ENCODE results near the gene CHMP1A. TPM values are rescaled to one million over a fixed set of nuclear protein-coding genes. Genes with fewer than 3 reads are reported as not detected.

Gene CHMP1A
- total RNA-seq, 2 donors from 2014 or later: 75.8 to 128 TPM

GRCh38 chr16:89645122-89645521 lies 12.4 kb downstream of the CHMP1A start:
- no peak for TF ChIP-seq POLR2AphosphoS5 (IDR thresholded peaks at IDR 0.05)
- no peak for TF ChIP-seq POLR2A (IDR thresholded peaks at IDR 0.05)
- no peak for TF ChIP-seq CTCF (IDR thresholded peaks at IDR 0.05)
- no peaks in the 10 kb centered on the region for H3K27me3 ChIP-seq (replicated peaks; ENCODE audit: insufficient read depth)
- H3K4me3 ChIP-seq: no peak overlapping the region
- 77% methylated on average over 11 of the region's 11 CpGs for WGBS
- DNase-seq (ENCODE audit: low spot score): no peak
- no peak overlapping the region for H3K27ac ChIP-seq
- intact Hi-C loops (cut with DNase I): no loop called here
- peaks cover 20 to 23% of the 10 kb centered on the region in 2 donors for H3K36me3 ChIP-seq
- H3K4me1 ChIP-seq (replicated peaks): no peaks in the 10 kb centered on the region
- H3K9me3 ChIP-seq: no peaks in the 10 kb centered on the region

DNA sequence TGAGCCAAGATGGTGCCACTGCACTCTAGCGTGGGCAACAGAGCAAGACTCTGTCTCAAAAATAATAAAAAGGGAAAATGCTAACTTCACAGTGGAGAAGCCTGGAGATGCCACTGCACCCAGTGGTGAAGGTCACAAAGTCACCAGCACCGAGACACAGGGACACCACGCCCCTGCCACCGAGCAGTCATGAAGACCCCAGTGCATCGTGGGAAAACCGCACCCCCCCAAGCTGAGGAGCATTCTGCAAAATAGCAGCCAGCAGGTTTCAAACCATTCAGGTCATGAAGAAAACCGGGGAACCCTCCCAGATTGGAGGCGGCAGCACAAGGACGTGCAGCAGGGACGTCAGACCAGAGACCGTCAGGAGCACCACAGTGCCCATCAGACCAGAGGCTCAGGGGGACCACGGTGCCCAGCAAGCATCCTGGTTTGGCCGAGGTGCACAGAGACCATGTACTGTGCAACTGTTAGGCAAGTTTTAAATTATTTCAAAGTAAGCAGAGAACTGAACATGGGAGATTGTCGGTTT lies 13.7 kb downstream of the CHMP1A start:
- Histone ChIP-seq H3K4me3 (no peak overlapping the region), H3K36me3 (peaks cover 20 to 23% of the 10 kb centered on the region in 2 donors), H3K27ac (no peak overlapping the region), H3K4me1 (replicated peaks) (no peaks in the 10 kb centered on the region), H3K27me3 (replicated peaks; ENCODE audit: insufficient read depth) (no peaks in the 10 kb centered on the region), H3K9me3 (no peaks in the 10 kb centered on the region)
- no peak for DNase-seq (ENCODE audit: low spot score)
- 82% methylated on average over 14 of the region's 14 CpGs for WGBS
- TF ChIP-seq POLR2AphosphoS5 (IDR thresholded peaks at IDR 0.05): no peak
- no peak for TF ChIP-seq POLR2A (IDR thresholded peaks at IDR 0.05)
- no peak for TF ChIP-seq CTCF (IDR thresholded peaks at IDR 0.05)
- intact Hi-C loops (cut with DNase I): loop anchor here (5.0 kb wide), 1 partner anchor 402 kb away; no protein-coding TSS in a partner anchor

- Histone ChIP-seq H3K27me3 (replicated peaks; ENCODE audit: insufficient read depth) (no peaks in the 10 kb centered on the region), H3K36me3 (peaks cover 20 to 23% of the 10 kb centered on the region in 2 donors), H3K27ac (no peak overlapping the region), H3K4me1 (replicated peaks) (no peaks in the 10 kb centered on the region), H3K4me3 (no peak overlapping the region), H3K9me3 (no peaks in the 10 kb centered on the region)
- intact Hi-C loops (cut with DNase I): loop anchor here (5.0 kb wide), 1 partner anchor 400 kb away; no protein-coding TSS in a partner anchor
- 72% methylated on average over 13 of the region's 13 CpGs for WGBS
- TF ChIP-seq POLR2AphosphoS5 (IDR thresholded peaks at IDR 0.05) (no peak), CTCF (IDR thresholded peaks at IDR 0.05) (no peak), POLR2A (IDR thresholded peaks at IDR 0.05) (no peak)
- no peak for DNase-seq (ENCODE audit: low spot score)
These were observed 14.9 kb downstream of the CHMP1A start for GRCh38 chr16:89642574-89642973.

- no peak for DNase-seq (ENCODE audit: low spot score)
- intact Hi-C loops (cut with DNase I): loop anchor here (5.0 kb wide), 1 partner anchor 399 kb away; no protein-coding TSS in a partner anchor
- Histone ChIP-seq H3K36me3 (peaks cover 17 to 18% of the 10 kb centered on the region in 2 donors), H3K27ac (no peak overlapping the region), H3K4me3 (no peak overlapping the region), H3K9me3 (no peaks in the 10 kb centered on the region), H3K4me1 (replicated peaks) (no peaks in the 10 kb centered on the region), H3K27me3 (replicated peaks; ENCODE audit: insufficient read depth) (no peaks in the 10 kb centered on the region)
- no peak for TF ChIP-seq CTCF (IDR thresholded peaks at IDR 0.05)
- TF ChIP-seq POLR2A (IDR thresholded peaks at IDR 0.05): no peak
- TF ChIP-seq POLR2AphosphoS5 (IDR thresholded peaks at IDR 0.05): no peak
- WGBS: 30% methylated on average over 14 of the region's 14 CpGs
These were observed 15.9 kb downstream of the CHMP1A start for GRCh38 chr16:89641458-89642119.

DNA sequence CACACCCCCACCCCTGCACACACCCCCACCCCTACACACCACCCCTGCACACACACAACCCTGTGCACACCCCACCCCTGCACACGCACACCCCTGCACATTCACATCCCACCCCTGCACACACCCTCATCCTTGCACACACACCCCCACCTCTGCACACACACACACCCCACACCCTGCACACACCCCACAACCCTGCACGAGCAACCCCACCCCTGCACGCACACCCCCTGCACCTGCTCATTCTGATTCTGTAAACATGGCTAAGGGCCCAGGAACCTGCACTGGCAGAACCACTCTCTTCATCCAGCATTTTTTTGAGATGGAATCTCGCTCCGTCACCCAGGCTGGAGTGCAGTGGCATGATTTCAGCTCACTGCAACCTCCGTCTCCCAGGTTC lies 18.1 kb downstream of the CHMP1A start:
- no peaks in the 10 kb centered on the region for H3K4me1 ChIP-seq (replicated peaks)
- H3K9me3 ChIP-seq: no peaks in the 10 kb centered on the region
- no peak overlapping the region for H3K27ac ChIP-seq
- intact Hi-C loops (cut with DNase I): no loop called here
- H3K27me3 ChIP-seq (replicated peaks; ENCODE audit: insufficient read depth): no peaks in the 10 kb centered on the region
- no peaks in the 10 kb centered on the region for H3K36me3 ChIP-seq
- DNase-seq (ENCODE audit: low spot score): no peak
- TF ChIP-seq POLR2A (IDR thresholded peaks at IDR 0.05): no peak
- no peak for TF ChIP-seq POLR2AphosphoS5 (IDR thresholded peaks at IDR 0.05)
- TF ChIP-seq CTCF (IDR thresholded peaks at IDR 0.05): no peak
- H3K4me3 ChIP-seq: no peak overlapping the region
- WGBS: 57% methylated on average over 5 of the region's 6 CpGs

All from prostate gland (tissue), 2 donors.